ENCODE measurements around the gene TMEM95. TPM values are rescaled to one million over a fixed set of nuclear protein-coding genes. Genes with fewer than 3 reads are reported as not detected.

The TMEM95 gene
- total RNA-seq, 2 donors from 2014 or later, result not detected

- H3K4me3 Mint-ChIP-seq, result no peak overlapping the region
- DNase-seq, result no peak
- no peaks in the 10 kb centered on the region for H3K9me3 ChIP-seq (ENCODE audit: control insufficient read depth, low read length, poor library complexity, severe bottlenecking)
- ATAC-seq, result no peak
- no peak overlapping the region for H3K27ac Mint-ChIP-seq
- peaks cover 12% of the 10 kb centered on the region for H3K4me1 Mint-ChIP-seq
- H3K36me3 Mint-ChIP-seq (ENCODE audit: low read depth), result no peaks in the 10 kb centered on the region
- H3K27me3 Mint-ChIP-seq, result no peaks in the 10 kb centered on the region
These were observed 43.7 kb downstream of the TMEM95 start for GRCh38 chr17:7398612-7399011.

GRCh38 chr17:7403043-7403726, 48.2 kb downstream of the TMEM95 start:
- peaks cover 19% of the 10 kb centered on the region for H3K4me1 Mint-ChIP-seq
- ATAC-seq (no peak), DNase-seq (peak in 1 of 3 donors; percentile 23)
- peak overlapping the region; percentile 93 for H3K4me3 Mint-ChIP-seq
- H3K9me3 ChIP-seq (ENCODE audit: control insufficient read depth, low read length, poor library complexity, severe bottlenecking), result no peaks in the 10 kb centered on the region
- peak overlapping the region; percentile 70 for H3K27ac Mint-ChIP-seq
- H3K27me3 Mint-ChIP-seq, result no peaks in the 10 kb centered on the region
- peaks cover 2% of the 10 kb centered on the region for H3K36me3 Mint-ChIP-seq (ENCODE audit: low read depth)

- H3K4me3 Mint-ChIP-seq, result peak overlapping the region; percentile 93
- H3K27ac Mint-ChIP-seq, result peak overlapping the region; percentile 70
- DNase-seq, result no peak
- no peaks in the 10 kb centered on the region for H3K27me3 Mint-ChIP-seq
- no peak for ATAC-seq
- H3K9me3 ChIP-seq (ENCODE audit: control insufficient read depth, low read length, poor library complexity, severe bottlenecking), result no peaks in the 10 kb centered on the region
- H3K36me3 Mint-ChIP-seq (ENCODE audit: low read depth), result peaks cover 2% of the 10 kb centered on the region
- H3K4me1 Mint-ChIP-seq, result peaks cover 19% of the 10 kb centered on the region
These were observed 48.7 kb downstream of the TMEM95 start for GRCh38 chr17:7403727-7403976.

GRCh38 chr17:7403977-7404736, 49.2 kb downstream of the TMEM95 start, which contains the start of gene TMEM256:
Gene TMEM256, minus strand, starts transcription at chr17:7404097. Its CDS starts 13 bp downstream, at chr17:7404084.
- DNase-seq, result peak; percentile 82 to 96 (median 89)
- H3K9me3 ChIP-seq (ENCODE audit: control insufficient read depth, low read length, poor library complexity, severe bottlenecking), result no peaks in the 10 kb centered on the region

GRCh38 chr17:7404737-7405349, 49.9 kb downstream of the TMEM95 start:
- Mint-ChIP-seq H3K4me3 (peak overlapping the region; percentile 93), H3K4me1 (peaks cover 22% of the 10 kb centered on the region), H3K27me3 (no peaks in the 10 kb centered on the region), H3K27ac (peak overlapping the region; percentile 70), H3K36me3 (ENCODE audit: low read depth) (peaks cover 2% of the 10 kb centered on the region)
- DNase-seq, result peak in 2 of 3 donors; percentile 74
- H3K9me3 ChIP-seq (ENCODE audit: control insufficient read depth, low read length, poor library complexity, severe bottlenecking), result no peaks in the 10 kb centered on the region
- peak; percentile 53 for ATAC-seq

More at GRCh38 chr17:7403977-7404736, 49.2 kb downstream of the TMEM95 start, which contains the start of gene TMEM256:
- H3K4me1 Mint-ChIP-seq, result peaks cover 21% of the 10 kb centered on the region
- ATAC-seq, result peak; percentile 92
- peak within 1 kb of the TSS; percentile 93 for H3K4me3 Mint-ChIP-seq
- peak within 1 kb of the TSS; percentile 70 for H3K27ac Mint-ChIP-seq
- no peaks in the 10 kb centered on the region for H3K27me3 Mint-ChIP-seq
- peaks cover 2% of the 10 kb centered on the region for H3K36me3 Mint-ChIP-seq (ENCODE audit: low read depth)

- peak overlapping the region; percentile 78 for H3K27ac Mint-ChIP-seq
- peak overlapping the region; percentile 93 for H3K4me3 Mint-ChIP-seq
- peaks cover 2% of the 10 kb centered on the region for H3K36me3 Mint-ChIP-seq (ENCODE audit: low read depth)
- no peak for ATAC-seq
- no peaks in the 10 kb centered on the region for H3K9me3 ChIP-seq (ENCODE audit: control insufficient read depth, low read length, poor library complexity, severe bottlenecking)
- no peaks in the 10 kb centered on the region for H3K27me3 Mint-ChIP-seq
- DNase-seq, result no peak
- peaks cover 25% of the 10 kb centered on the region for H3K4me1 Mint-ChIP-seq
These were observed 50.6 kb downstream of the TMEM95 start for GRCh38 chr17:7405350-7406234.

- H3K9me3 ChIP-seq (ENCODE audit: control insufficient read depth, low read length, poor library complexity, severe bottlenecking), result no peaks in the 10 kb centered on the region
- H3K4me1 Mint-ChIP-seq, result peaks cover 25% of the 10 kb centered on the region
- H3K4me3 Mint-ChIP-seq, result peak overlapping the region; percentile 84
- no peaks in the 10 kb centered on the region for H3K27me3 Mint-ChIP-seq
- ATAC-seq (no peak), DNase-seq (no peak)
- H3K36me3 Mint-ChIP-seq (ENCODE audit: low read depth), result peaks cover 2% of the 10 kb centered on the region
- peak overlapping the region; percentile 78 for H3K27ac Mint-ChIP-seq
These were observed 51.4 kb downstream of the TMEM95 start for GRCh38 chr17:7406235-7406825.

Other genes starting within 250 kb of the TMEM95 start
- gene ASGR2, start 240.3 kb upstream of the TMEM95 start, total RNA-seq, result under 1 TPM; 0.67 to 0.78 TPM
- under 1 TPM; 0.42 to 0.92 TPM for gene ASGR1, start 175.8 kb upstream of the TMEM95 start, total RNA-seq
- 10 to 100 TPM in 1 of 2 donors, 1 to 10 TPM in 1; 9.8 to 16.1 TPM for gene DLG4, start 135.3 kb upstream of the TMEM95 start, total RNA-seq
- 100 to 1,000 TPM; 268 to 279 TPM for gene ACADVL, start 135.2 kb upstream of the TMEM95 start, total RNA-seq
- 10 to 100 TPM; 37.0 to 46.9 TPM for gene DVL2, start 120.6 kb upstream of the TMEM95 start, total RNA-seq
- 10 to 100 TPM; 19.2 to 23.2 TPM for gene PHF23, start 115.7 kb upstream of the TMEM95 start, total RNA-seq
- 100 to 1,000 TPM; 212 to 247 TPM for gene GABARAP, start 112.7 kb upstream of the TMEM95 start, total RNA-seq
- gene CTDNEP1, start 103.4 kb upstream of the TMEM95 start, total RNA-seq, result 100 to 1,000 TPM; 112 to 115 TPM
- 10 to 100 TPM; 43.0 to 51.0 TPM for gene ELP5, start 102.9 kb upstream of the TMEM95 start, total RNA-seq
- gene CLDN7, start 92.7 kb upstream of the TMEM95 start, total RNA-seq, result 1 to 10 TPM in 1 of 2 donors, under 1 TPM in 1; 0.78 to 1.2 TPM
- gene SLC2A4, start 73.4 kb upstream of the TMEM95 start, total RNA-seq, result not detected
- gene YBX2, start 60.5 kb upstream of the TMEM95 start, total RNA-seq, result not detected
- gene EIF5A, start 47.5 kb upstream of the TMEM95 start, total RNA-seq, result 100 to 1,000 TPM; 496 to 601 TPM
- gene GPS2, start 39.8 kb upstream of the TMEM95 start, total RNA-seq, result 100 to 1,000 TPM in 1 of 2 donors, 10 to 100 TPM in 1; 96.5 to 104 TPM
- 10 to 100 TPM; 29.9 to 43.8 TPM for gene NEURL4, start 25.8 kb upstream of the TMEM95 start, total RNA-seq
- gene ACAP1, start 18.6 kb upstream of the TMEM95 start, total RNA-seq, result 100 to 1,000 TPM; 641 to 702 TPM
- 1 to 10 TPM; 1.6 to 2.7 TPM for gene KCTD11, start 3.0 kb upstream of the TMEM95 start, total RNA-seq
- gene TNK1, start 25.9 kb downstream of the TMEM95 start, total RNA-seq, result 1 to 10 TPM; 4.8 to 5.9 TPM
- 100 to 1,000 TPM; 120 to 126 TPM for gene PLSCR3, start 39.4 kb downstream of the TMEM95 start, total RNA-seq
- 10 to 100 TPM; 27.3 to 31.7 TPM for gene TMEM256, start 48.9 kb downstream of the TMEM95 start, total RNA-seq
- gene NLGN2, start 52.7 kb downstream of the TMEM95 start, total RNA-seq, result 1 to 10 TPM; 5.1 to 6.5 TPM
- not detected for gene SPEM1, start 65.2 kb downstream of the TMEM95 start, total RNA-seq
- not detected for gene SPEM2, start 70.5 kb downstream of the TMEM95 start, total RNA-seq
- gene SPEM3, start 73.7 kb downstream of the TMEM95 start, total RNA-seq, result not detected
- 10 to 100 TPM; 12.6 to 13.2 TPM for gene TMEM102, start 80.3 kb downstream of the TMEM95 start, total RNA-seq
- 1 to 10 TPM; 2.0 to 2.6 TPM for gene FGF11, start 84.4 kb downstream of the TMEM95 start, total RNA-seq
- gene CHRNB1, start 89.9 kb downstream of the TMEM95 start, total RNA-seq, result 1 to 10 TPM; 7.0 to 7.2 TPM
- gene ZBTB4, start 124.5 kb downstream of the TMEM95 start, total RNA-seq, result 10 to 100 TPM; 44.9 to 49.5 TPM
- not detected for gene SLC35G6, start 126.3 kb downstream of the TMEM95 start, total RNA-seq
- 100 to 1,000 TPM; 553 to 572 TPM for gene POLR2A, start 129.2 kb downstream of the TMEM95 start, total RNA-seq
- 10 to 100 TPM; 41.7 to 49.2 TPM for gene TNFSF12, start 193.9 kb downstream of the TMEM95 start, total RNA-seq
- gene TNFSF13, start 203.6 kb downstream of the TMEM95 start, total RNA-seq, result 1 to 10 TPM; 2.9 to 3.1 TPM
- gene SENP3, start 206.8 kb downstream of the TMEM95 start, total RNA-seq, result 10 to 100 TPM; 33.4 to 37.0 TPM
- gene CD68, start 224.5 kb downstream of the TMEM95 start, total RNA-seq, result 1 to 10 TPM; 3.9 to 8.1 TPM
- 10 to 100 TPM; 28.9 to 32.7 TPM for gene MPDU1, start 228.7 kb downstream of the TMEM95 start, total RNA-seq
- not detected for gene SOX15, start 234.9 kb downstream of the TMEM95 start, total RNA-seq